ENCODE data around the gene PAFAH1B1. TPM values are rescaled to one million over a fixed set of nuclear protein-coding genes. Genes with fewer than 3 reads are reported as not detected.
"Not testable (repeated sequence)": the region's sequence is repeated elsewhere in the genome, so short reads cannot be mapped to it uniquely, and the experiment has no call there.

Gene PAFAH1B1
- total RNA-seq, 4 donors from 2014 or later: 24.1 to 145 (median 98.8) TPM

DNA sequence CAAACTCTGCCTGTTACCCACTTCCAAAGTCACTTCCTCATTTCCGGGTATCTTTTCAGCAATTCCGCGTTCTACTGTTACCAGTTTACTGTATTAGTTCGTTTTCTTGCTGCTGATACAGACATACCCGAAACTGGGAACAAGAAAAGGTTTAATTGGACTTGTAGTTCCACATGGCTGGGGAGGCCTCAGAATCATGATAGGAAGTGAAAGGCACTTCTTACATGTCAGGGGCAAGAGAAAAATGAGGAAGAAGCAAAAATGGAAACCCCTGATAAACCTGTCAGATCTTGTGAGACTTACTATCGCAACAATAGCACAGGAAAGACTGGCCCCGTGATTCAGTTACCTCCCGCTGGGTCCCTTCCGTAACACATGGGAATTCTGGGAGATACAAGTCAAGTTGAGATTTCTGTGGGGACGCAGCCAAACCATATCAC, 30.9 kb downstream of the PAFAH1B1 start:
- DNase-seq: no peak
- WGBS, 2 donors (ENCODE audit: low coverage in 1 of 2): 70 to 79% methylated on average over 8 to 10 of the region's 10 CpGs
- no peak for TF ChIP-seq POLR2A (IDR thresholded peaks at IDR 0.05)
- no peak for TF ChIP-seq POLR2AphosphoS5 (IDR thresholded peaks at IDR 0.05)
- TF ChIP-seq, protein P1, sequence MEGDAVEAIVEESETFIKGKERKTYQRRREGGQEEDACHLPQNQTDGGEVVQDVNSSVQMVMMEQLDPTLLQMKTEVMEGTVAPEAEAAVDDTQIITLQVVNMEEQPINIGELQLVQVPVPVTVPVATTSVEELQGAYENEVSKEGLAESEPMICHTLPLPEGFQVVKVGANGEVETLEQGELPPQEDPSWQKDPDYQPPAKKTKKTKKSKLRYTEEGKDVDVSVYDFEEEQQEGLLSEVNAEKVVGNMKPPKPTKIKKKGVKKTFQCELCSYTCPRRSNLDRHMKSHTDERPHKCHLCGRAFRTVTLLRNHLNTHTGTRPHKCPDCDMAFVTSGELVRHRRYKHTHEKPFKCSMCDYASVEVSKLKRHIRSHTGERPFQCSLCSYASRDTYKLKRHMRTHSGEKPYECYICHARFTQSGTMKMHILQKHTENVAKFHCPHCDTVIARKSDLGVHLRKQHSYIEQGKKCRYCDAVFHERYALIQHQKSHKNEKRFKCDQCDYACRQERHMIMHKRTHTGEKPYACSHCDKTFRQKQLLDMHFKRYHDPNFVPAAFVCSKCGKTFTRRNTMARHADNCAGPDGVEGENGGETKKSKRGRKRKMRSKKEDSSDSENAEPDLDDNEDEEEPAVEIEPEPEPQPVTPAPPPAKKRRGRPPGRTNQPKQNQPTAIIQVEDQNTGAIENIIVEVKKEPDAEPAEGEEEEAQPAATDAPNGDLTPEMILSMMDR (IDR thresholded peaks at IDR 0.05): no peak
- TF ChIP-seq EP300 (IDR thresholded peaks at IDR 0.05; ENCODE audit: low read depth): no peak

DNA sequence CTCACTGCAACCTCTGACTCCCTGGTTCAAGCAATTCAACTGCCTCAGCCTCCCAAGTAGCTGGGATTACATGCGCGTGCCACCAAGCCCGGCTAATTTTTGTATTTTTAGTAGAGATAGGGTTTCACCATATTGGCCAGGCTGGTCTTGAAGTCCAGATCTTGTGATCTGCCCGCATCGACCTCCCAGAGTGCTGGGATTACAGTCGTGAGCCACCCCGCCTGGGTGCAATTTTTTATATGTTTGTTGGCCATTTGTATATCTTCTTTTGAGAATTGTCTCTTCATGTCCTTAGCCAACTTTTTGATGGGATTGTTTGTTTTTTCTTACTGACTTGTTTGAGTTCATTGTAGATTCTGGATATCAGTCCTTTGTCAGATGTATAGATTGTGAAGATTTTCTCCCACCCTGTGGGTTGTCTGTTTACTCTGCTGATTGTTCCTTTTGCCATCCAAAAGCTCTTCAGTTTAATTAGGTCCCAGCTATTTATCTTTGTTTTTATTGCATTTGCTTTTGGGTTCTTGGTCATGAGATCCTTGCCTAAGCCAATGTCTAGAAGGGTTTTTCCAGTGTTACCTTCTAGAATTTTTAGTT, 33.3 kb downstream of the PAFAH1B1 start:
- intact Hi-C loops (cut with DNase I; ENCODE audit: low total_unique reads); H3K9me3 ChIP-seq; H3K27ac ChIP-seq; H3K27me3 ChIP-seq; H3K36me3 ChIP-seq; in situ Hi-C loops (cut with MboI; ENCODE audit: low pct_ligation_motif_present in 1 of 4, low pct_unique_long_range_greater_than_20kb in 1 of 4, low sequenced_read_pairs in 3 of 4); H3K4me3 ChIP-seq; DNase-seq: not testable (repeated sequence)
- peaks cover 18 to 96% (median 36%) of the 10 kb centered on the region in 4 donors for H3K4me1 ChIP-seq
- WGBS, 2 donors (ENCODE audit: low coverage in 1 of 2): 92% methylated on average over 7 of the region's 7 CpGs; no CpG with 5 or more reads in 1 of the 2 donors

More for the DNA sequence above, 30.9 kb downstream of the PAFAH1B1 start:
- Histone ChIP-seq H3K4me1 (peaks cover 0 to 93% (median 34%) of the 10 kb centered on the region in 4 donors), H3K36me3 (no peaks in the 10 kb centered on the region), H3K27me3 (no peaks in the 10 kb centered on the region), H3K27ac (no peak overlapping the region), H3K4me3 (no peak overlapping the region), H3K9me3 (no peaks in the 10 kb centered on the region)
- in situ Hi-C loops (cut with MboI; ENCODE audit: low pct_ligation_motif_present in 1 of 4, low pct_unique_long_range_greater_than_20kb in 1 of 4, low sequenced_read_pairs in 3 of 4): no loop called here
- intact Hi-C loops (cut with DNase I; ENCODE audit: low total_unique reads): no loop called here

DNA sequence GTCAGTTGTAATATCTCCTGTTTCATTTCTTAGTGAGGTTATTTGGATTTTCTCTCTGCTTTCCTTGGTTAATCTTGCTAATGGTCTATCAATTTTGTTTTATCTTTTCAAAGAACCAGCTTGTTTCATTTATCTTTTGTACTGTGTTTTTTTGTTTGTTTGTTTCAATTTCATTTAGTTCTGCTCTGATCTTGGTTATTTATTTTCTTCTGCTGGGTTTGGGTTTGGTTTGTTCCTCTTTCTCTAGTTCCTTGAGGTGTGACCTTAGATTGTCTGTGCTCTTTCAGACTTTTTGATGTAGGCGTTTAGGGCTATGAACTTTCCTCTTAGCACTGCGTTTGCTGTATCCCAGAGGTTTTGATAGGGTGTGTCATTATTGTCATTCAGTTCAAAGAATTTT, 35.5 kb downstream of the PAFAH1B1 start:
- DNase-seq; in situ Hi-C loops (cut with MboI; ENCODE audit: low pct_ligation_motif_present in 1 of 4, low pct_unique_long_range_greater_than_20kb in 1 of 4, low sequenced_read_pairs in 3 of 4); H3K27ac ChIP-seq; intact Hi-C loops (cut with DNase I; ENCODE audit: low total_unique reads); H3K27me3 ChIP-seq; H3K9me3 ChIP-seq; H3K4me3 ChIP-seq; H3K36me3 ChIP-seq: not testable (repeated sequence)
- WGBS, 2 donors (ENCODE audit: low coverage in 1 of 2): 36 to 69% methylated on average over 2 of the region's 2 CpGs
- peaks cover 10 to 96% (median 38%) of the 10 kb centered on the region in 4 donors for H3K4me1 ChIP-seq

DNA sequence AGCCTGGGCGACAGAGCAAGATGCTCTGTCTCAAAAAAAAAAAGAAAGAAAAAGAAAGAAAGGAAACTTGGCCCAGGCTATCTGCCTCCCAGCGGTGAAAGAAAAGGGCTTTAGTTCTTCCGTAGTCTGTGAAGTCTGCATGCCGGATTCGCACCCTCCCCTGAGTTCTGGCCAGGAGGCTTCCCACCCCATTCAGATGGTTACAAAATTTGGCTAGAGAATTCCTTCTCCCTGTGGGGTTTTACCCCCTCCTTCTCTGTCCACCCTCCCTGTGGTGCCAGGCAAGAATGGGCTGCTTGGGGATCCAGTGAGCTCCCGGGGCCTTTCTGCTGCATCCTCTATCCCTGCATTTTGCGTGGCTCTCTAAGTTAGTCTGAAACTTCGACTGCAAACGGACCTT, 37.8 kb downstream of the PAFAH1B1 start:
- H3K36me3 ChIP-seq: no peaks in the 10 kb centered on the region
- no peaks in the 10 kb centered on the region for H3K27me3 ChIP-seq
- DNase-seq: no peak
- H3K27ac ChIP-seq: peak overlapping the region in 3 of 4 donors; percentile 6 to 50 (median 27)
- H3K9me3 ChIP-seq: no peaks in the 10 kb centered on the region
- intact Hi-C loops (cut with DNase I; ENCODE audit: low total_unique reads): no loop called here
- in situ Hi-C loops (cut with MboI; ENCODE audit: low pct_ligation_motif_present in 1 of 4, low pct_unique_long_range_greater_than_20kb in 1 of 4, low sequenced_read_pairs in 3 of 4): no loop called here
- H3K4me3 ChIP-seq: no peak overlapping the region
- WGBS, 2 donors (ENCODE audit: low coverage in 1 of 2): 74% methylated on average over 9 of the region's 9 CpGs; no CpG with 5 or more reads in 1 of the 2 donors
- H3K4me1 ChIP-seq: peaks cover 21 to 94% (median 46%) of the 10 kb centered on the region in 4 donors
- TF ChIP-seq POLR2AphosphoS5 (IDR thresholded peaks at IDR 0.05) (no peak), POLR2A (IDR thresholded peaks at IDR 0.05) (no peak), EP300 (IDR thresholded peaks at IDR 0.05; ENCODE audit: low read depth) (no peak)
- TF ChIP-seq, protein P1 (IDR thresholded peaks at IDR 0.05): no peak

DNA sequence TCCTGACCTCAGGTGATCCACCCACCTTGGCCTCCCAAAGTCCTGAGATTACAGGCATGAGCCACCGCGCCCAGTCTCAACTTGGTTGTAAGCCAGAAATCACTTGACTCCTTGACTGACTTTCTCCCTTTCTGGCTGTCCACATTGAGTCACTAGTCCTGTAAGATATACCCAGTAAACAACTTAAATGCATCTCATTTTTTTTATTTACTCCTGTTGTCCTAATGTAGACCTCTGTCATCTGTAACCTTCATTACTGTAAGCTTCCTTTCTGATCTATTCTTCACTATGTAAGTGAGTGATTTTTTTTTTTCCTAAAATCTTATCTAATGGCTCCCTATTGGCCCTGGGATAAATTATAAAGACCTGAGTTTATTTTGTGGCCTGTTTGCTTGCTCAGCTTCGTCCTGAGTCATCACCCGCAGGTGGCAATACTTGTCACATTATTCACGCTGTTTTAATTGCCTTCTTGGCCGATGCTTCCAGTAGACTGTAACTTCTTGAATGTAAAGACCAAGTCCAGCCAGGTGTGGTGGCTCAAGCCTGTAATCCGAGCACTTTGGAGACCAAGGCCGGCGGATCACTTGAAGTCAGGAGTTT, 41.0 kb downstream of the PAFAH1B1 start:
- Histone ChIP-seq H3K4me1 (peaks cover 21 to 68% (median 39%) of the 10 kb centered on the region in 4 donors), H3K4me3 (no peak overlapping the region), H3K27me3 (no peaks in the 10 kb centered on the region), H3K36me3 (peaks cover 0 to 12% (median 5%) of the 10 kb centered on the region in 4 donors), H3K9me3 (no peaks in the 10 kb centered on the region), H3K27ac (peak overlapping the region in 3 of 4 donors; percentile 39 to 59 (median 53))
- peak; percentile 41 for DNase-seq
- 57 to 63% methylated on average over 5 to 9 of the region's 9 CpGs for WGBS, 2 donors (ENCODE audit: low coverage in 1 of 2)
- in situ Hi-C loops (cut with MboI; ENCODE audit: low pct_ligation_motif_present in 1 of 4, low pct_unique_long_range_greater_than_20kb in 1 of 4, low sequenced_read_pairs in 3 of 4): no loop called here
- TF ChIP-seq POLR2AphosphoS5 (IDR thresholded peaks at IDR 0.05): no peak
- TF ChIP-seq EP300 (IDR thresholded peaks at IDR 0.05; ENCODE audit: low read depth): no peak
- no peak for TF ChIP-seq POLR2A (IDR thresholded peaks at IDR 0.05)
- TF ChIP-seq, protein P1 (IDR thresholded peaks at IDR 0.05): no peak
- intact Hi-C loops (cut with DNase I; ENCODE audit: low total_unique reads): no loop called here

Data from transverse colon (tissue), 4 donors.